B cell (primary cell): ENCODE measurements around the gene SLC35B2. TPM values are rescaled to one million over a fixed set of nuclear protein-coding genes. Genes with fewer than 3 reads are reported as not detected.

Source experiments
- ATAC-seq: fragments of 200-7000 bp; cut with Tn5 transposase; one replicate; pipeline ENCODE4 v1.10.0; 2021; ENCODE audit warnings: low read depth, mild to moderate bottlenecking, moderate number of reproducible peaks, moderate library complexity
- CTCF ChIA-PET: fragments of 350-600 bp; sonication (Branson Sonifier 250); formaldehyde crosslinking; loops from one replicate; lab custom pipeline; 2021; ENCODE audit warnings: antibody characterized with exemption, inconsistent platforms; lab: Charles Lee
- POLR2A ChIA-PET: fragments of 350-600 bp; sonication (Branson Sonifier 250); formaldehyde crosslinking; loops from one replicate; lab custom pipeline; 2021; ENCODE audit warnings: antibody characterized with exemption; lab: Charles Lee
- DNase-seq: peaks from one replicate; pipeline ENCODE4 v3.0.0; 2013
- H2AFZ ChIP-seq: 2 replicates; pipeline ENCODE4 v1.6.1; 2012; ENCODE audit warnings: mild to moderate bottlenecking, low read depth, low read length; ENCODE audit not compliant: insufficient read depth, poor library complexity, severe bottlenecking
- H3K27ac ChIP-seq, 2 donors: 1 replicate in 1 of 2; 2 replicates in 1 of 2; pipeline ENCODE4 v1.5.1; 2012 to 2013; ENCODE audit warnings: low read length in 2 of 2, mild to moderate bottlenecking in 2 of 2, moderate library complexity in 1 of 2
- H3K27me3 ChIP-seq, 4 experiments: fragments of 200-600 bp in 1 of 4; sonication (generic) in 1 of 4; replicated peaks in 1 of 4; 1 replicate in 2 of 4; 2 replicates in 2 of 4; pipeline versions ENCODE4 v1.6.1 to v1.7.0; 2013 to 2016; ENCODE audit warnings: low read length in 3 of 4, mild to moderate bottlenecking in 2 of 4, mixed read lengths in 1 of 4, moderate library complexity in 1 of 4; ENCODE audit not compliant: insufficient read depth in 4 of 4, control insufficient read depth in 3 of 4; ENCODE audit errors: control extremely low read depth in 1 of 4
- H3K36me3 ChIP-seq, 2 experiments: replicated peaks in 1 of 2; 1 replicate in 1 of 2; 2 replicates in 1 of 2; pipeline versions ENCODE4 v1.6.1 to v1.7.1; 2013; ENCODE audit warnings: low read length in 1 of 2; ENCODE audit not compliant: insufficient read depth in 2 of 2, control insufficient read depth in 1 of 2; ENCODE audit errors: control extremely low read depth in 1 of 2, extremely low read depth in 1 of 2
- H3K4me1 ChIP-seq, 2 donors: fragments of 200-600 bp in 1 of 2; sonication (generic) in 1 of 2; 1 replicate in 1 of 2; 2 replicates in 1 of 2; pipeline versions ENCODE4 v1.5.1 to v1.6.1; 2013 to 2017; ENCODE audit warnings: low read length in 2 of 2; ENCODE audit not compliant: control insufficient read depth in 2 of 2, insufficient read depth in 2 of 2
- H3K4me2 ChIP-seq: replicated peaks from 2 replicates; pipeline ENCODE3; 2012; ENCODE audit warnings: mild to moderate bottlenecking, low read depth, low read length; ENCODE audit not compliant: poor library complexity, severe bottlenecking
- H3K4me3 ChIP-seq, 5 experiments: fragments of 200-600 bp in 1 of 5; sonication (generic) in 1 of 5; 1 replicate in 3 of 5; 2 replicates in 2 of 5; pipeline versions ENCODE4 v1.5.1 to v1.7.0; 2011 to 2016; ENCODE audit warnings: low read length in 4 of 5, mild to moderate bottlenecking in 4 of 5, low read depth in 2 of 5, control low read depth in 1 of 5, moderate library complexity in 1 of 5; ENCODE audit not compliant: insufficient read depth in 1 of 5; ENCODE audit errors: control extremely low read depth in 1 of 5, extremely low read depth in 1 of 5
- H3K79me2 ChIP-seq: fragments of 200-600 bp; sonication (generic); one replicate; pipeline ENCODE4 v1.6.0; 2016; ENCODE audit warnings: low read length; ENCODE audit not compliant: control insufficient read depth, insufficient read depth
- H3K9ac ChIP-seq: fragments of 200-600 bp; sonication (generic); 2 replicates; pipeline ENCODE4 v1.6.1; 2017; ENCODE audit warnings: mild to moderate bottlenecking, low read length, moderate library complexity
- H3K9me3 ChIP-seq, 3 donors: one replicate each; pipeline versions ENCODE4 v1.6.1 to v1.7.1; 2013; ENCODE audit warnings: low read length in 2 of 3; ENCODE audit not compliant: control insufficient read depth in 2 of 3, insufficient read depth in 1 of 3; ENCODE audit errors: control extremely low read depth in 1 of 3
- H4K20me1 ChIP-seq: 2 replicates; pipeline ENCODE4 v1.6.0; 2012; ENCODE audit warnings: mild to moderate bottlenecking, low read length; ENCODE audit not compliant: insufficient read depth, control insufficient read depth, poor library complexity, severe bottlenecking
- H3K27ac Mint-ChIP-seq: one replicate; pipeline ENCODE4 v1.8.0; 2021; ENCODE audit warnings: mixed read lengths
- H3K27me3 Mint-ChIP-seq: one replicate; pipeline ENCODE4 v1.8.0; 2021; ENCODE audit warnings: mixed read lengths
- H3K4me1 Mint-ChIP-seq: one replicate; pipeline ENCODE4 v1.8.0; 2021; ENCODE audit warnings: mixed read lengths
- H3K4me3 Mint-ChIP-seq: one replicate; pipeline ENCODE4 v1.8.0; 2021; ENCODE audit warnings: mixed read lengths
- H3K9me3 Mint-ChIP-seq: one replicate; pipeline ENCODE4 v1.8.0; 2022; ENCODE audit warnings: mixed read lengths; ENCODE audit not compliant: insufficient read depth
- EZH2 ChIP-seq: IDR thresholded peaks from 2 replicates; pipeline ENCODE4 v1.6.1; 2012; ENCODE audit warnings: borderline replicate concordance, low read depth, mild to moderate bottlenecking, moderate library complexity, low read length; ENCODE audit not compliant: insufficient read depth, poor library complexity, severe bottlenecking
- WGBS: methylation state at CpG from one replicate; pipeline ENCODE4 v1.1.5; 2013; ENCODE audit warnings: missing lambda C conversion rate; ENCODE audit not compliant: insufficient coverage; 5-methylcytosine and 5-hydroxymethylcytosine counted together
- intact Hi-C: fragments of 100-400 bp; cut with micrococcal nuclease; formaldehyde crosslinking; loops from one replicate; pipeline ENCODE4 v1.10.0; 2022
- polyA plus RNA-seq: library from polyadenylated mRNA; depleted of rRNA; stranded (reverse); fragments of >200 nt; gene quantifications from 2 replicates; pipeline ENCODE4 v1.2.3, GENCODE V29; 2012
- total RNA-seq, 2 donors: library from RNA; stranded (reverse); fragments of 120-200 nt in 1 of 2; gene quantifications; 1 replicate in 1 of 2; 2 replicates in 1 of 2; pipeline versions ENCODE4 v1.2.3 to v1.2.4, GENCODE V29; 2013 to 2022
- TF ChIP-seq, protein P1 (sequence below): fragments of 200-600 bp; IDR thresholded peaks from one replicate; pipeline ENCODE4 v1.8.0; 2022; ENCODE audit warnings: antibody characterized with exemption, mild to moderate bottlenecking

The SLC35B2 gene
- total and polyA plus RNA-seq, 2 donors (not counting 1 experiment from before 2014, with no cell fraction given): 30.0 to 35.2 TPM

DNA sequence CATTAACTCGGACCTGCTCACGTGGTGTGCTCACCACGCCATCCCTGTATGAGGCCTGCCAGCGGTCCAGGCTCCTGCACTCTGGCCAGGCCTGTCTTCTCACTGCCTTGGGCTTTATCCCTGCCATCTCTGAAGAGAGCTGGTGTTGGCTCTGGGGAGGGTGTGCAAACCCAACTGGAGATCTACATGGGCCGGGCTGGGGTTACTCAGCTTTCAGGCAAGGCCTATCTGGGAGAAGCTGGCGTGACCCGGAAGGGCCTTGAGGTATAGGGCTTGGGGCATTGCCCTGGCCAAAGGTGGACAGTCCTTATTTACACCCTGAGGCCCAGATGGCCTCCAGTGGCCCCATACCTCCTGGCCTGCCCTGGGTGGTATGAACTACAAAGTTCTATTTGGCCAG is 28.9 kb downstream of the SLC35B2 start:
- POLR2A ChIA-PET: interaction anchor here (0.5 to 1.3 kb wide), 2 partner anchors 18 to 73 kb away, joined by 3 read pairs; partner anchors contain the start of gene HSP90AB1
- intact Hi-C loops: no loop called here
- peaks cover 9% of the 10 kb centered on the region for H3K4me1 Mint-ChIP-seq
- no peaks in the 10 kb centered on the region for H3K27me3 Mint-ChIP-seq
- no peak overlapping the region for H3K4me2 ChIP-seq
- TF ChIP-seq, protein P1, sequence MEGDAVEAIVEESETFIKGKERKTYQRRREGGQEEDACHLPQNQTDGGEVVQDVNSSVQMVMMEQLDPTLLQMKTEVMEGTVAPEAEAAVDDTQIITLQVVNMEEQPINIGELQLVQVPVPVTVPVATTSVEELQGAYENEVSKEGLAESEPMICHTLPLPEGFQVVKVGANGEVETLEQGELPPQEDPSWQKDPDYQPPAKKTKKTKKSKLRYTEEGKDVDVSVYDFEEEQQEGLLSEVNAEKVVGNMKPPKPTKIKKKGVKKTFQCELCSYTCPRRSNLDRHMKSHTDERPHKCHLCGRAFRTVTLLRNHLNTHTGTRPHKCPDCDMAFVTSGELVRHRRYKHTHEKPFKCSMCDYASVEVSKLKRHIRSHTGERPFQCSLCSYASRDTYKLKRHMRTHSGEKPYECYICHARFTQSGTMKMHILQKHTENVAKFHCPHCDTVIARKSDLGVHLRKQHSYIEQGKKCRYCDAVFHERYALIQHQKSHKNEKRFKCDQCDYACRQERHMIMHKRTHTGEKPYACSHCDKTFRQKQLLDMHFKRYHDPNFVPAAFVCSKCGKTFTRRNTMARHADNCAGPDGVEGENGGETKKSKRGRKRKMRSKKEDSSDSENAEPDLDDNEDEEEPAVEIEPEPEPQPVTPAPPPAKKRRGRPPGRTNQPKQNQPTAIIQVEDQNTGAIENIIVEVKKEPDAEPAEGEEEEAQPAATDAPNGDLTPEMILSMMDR: no peak
- no peak for TF ChIP-seq EZH2
- no peak overlapping the region for H3K9ac ChIP-seq
- H2AFZ ChIP-seq: no peak overlapping the region
- 100% methylated on average over 7 of the region's 7 CpGs for WGBS
- H3K4me3 Mint-ChIP-seq: no peak overlapping the region
- peaks cover 5% of the 10 kb centered on the region for H3K79me2 ChIP-seq
- peaks cover 7 to 10% of the 10 kb centered on the region in 2 donors for H3K4me1 ChIP-seq
- no peak overlapping the region for H3K27ac Mint-ChIP-seq
- no peak overlapping the region for H3K4me3 ChIP-seq
- H3K9me3 ChIP-seq: no peaks in the 10 kb centered on the region
- CTCF ChIA-PET: interaction anchor here (0.9 kb wide), 1 partner anchor 31 kb away, joined by 5 read pairs; no protein-coding TSS in a partner anchor
- no peak for DNase-seq
- H3K27me3 ChIP-seq: no peaks in the 10 kb centered on the region
- no peaks in the 10 kb centered on the region for H3K9me3 Mint-ChIP-seq
- H4K20me1 ChIP-seq: no peaks in the 10 kb centered on the region
- H3K36me3 ChIP-seq: no peaks in the 10 kb centered on the region
- ATAC-seq: no peak
- no peak overlapping the region for H3K27ac ChIP-seq

DNA sequence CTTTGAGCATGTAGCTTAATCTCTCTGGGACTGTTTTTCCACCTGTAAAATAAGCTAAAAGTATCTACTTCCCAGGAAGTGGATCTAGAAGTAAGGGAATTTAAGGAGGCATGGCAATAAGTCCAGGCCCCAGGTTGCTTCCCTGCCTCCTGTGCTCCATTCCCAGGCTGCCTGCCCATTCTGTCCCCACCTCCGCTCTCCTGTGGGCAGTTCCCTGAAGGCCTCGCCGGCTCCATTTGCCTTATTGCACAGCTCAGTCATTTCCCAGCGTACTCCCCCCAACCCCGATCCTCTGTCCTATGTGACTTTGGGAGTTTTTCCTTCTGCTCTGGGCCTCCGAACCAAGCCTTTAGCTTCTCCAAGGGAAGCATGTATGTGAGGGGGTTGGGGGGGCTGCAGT is 29.3 kb downstream of the SLC35B2 start:
- POLR2A ChIA-PET: interaction anchor here (0.5 to 1.3 kb wide), 2 partner anchors 19 to 73 kb away, joined by 3 read pairs; partner anchors contain the start of gene HSP90AB1
- TF ChIP-seq, protein P1: no peak
- TF ChIP-seq EZH2: no peak
- no peak for ATAC-seq
- Histone ChIP-seq H3K79me2 (peaks cover 5% of the 10 kb centered on the region), H4K20me1 (no peaks in the 10 kb centered on the region), H3K9me3 (no peaks in the 10 kb centered on the region), H3K27ac (no peak overlapping the region), H3K4me3 (no peak overlapping the region), H2AFZ (no peak overlapping the region), H3K27me3 (peaks cover 0 to 1% (median 0%) of the 10 kb centered on the region in 4 experiments), H3K4me1 (peaks cover 8 to 11% of the 10 kb centered on the region in 2 donors), H3K4me2 (no peak overlapping the region), H3K9ac (no peak overlapping the region), H3K36me3 (no peaks in the 10 kb centered on the region)
- WGBS: 100% methylated on average over 2 of the region's 6 CpGs
- CTCF ChIA-PET: interaction anchor here (0.9 to 1.3 kb wide), 2 partner anchors 9 to 30 kb away, joined by 3 to 5 read pairs; no protein-coding TSS in a partner anchor
- Mint-ChIP-seq H3K4me1 (peaks cover 10% of the 10 kb centered on the region), H3K4me3 (no peak overlapping the region), H3K27ac (no peak overlapping the region), H3K27me3 (no peaks in the 10 kb centered on the region), H3K9me3 (no peaks in the 10 kb centered on the region)
- intact Hi-C loops: no loop called here
- DNase-seq: no peak
